Tibial nerve (tissue), 4 donors: ENCODE measurements around the gene GTSF1L.

Experiments used
- CTCF ChIP-seq, 5 experiments: fragments of 200-600 bp in 3 of 5; fragments of 450-650 bp in 2 of 5; sonication (generic) in 3 of 5; IDR thresholded peaks; one replicate each; pipeline ENCODE4 v1.5.1; 2016 to 2019; ENCODE audit warnings: antibody characterized with exemption in 5 of 5, mild to moderate bottlenecking in 3 of 5, moderate library complexity in 2 of 5
- EP300 ChIP-seq, 2 donors: sonication (generic); formaldehyde crosslinking; IDR thresholded peaks; one replicate each; pipeline ENCODE4 v1.6.1; 2017; ENCODE audit warnings: antibody characterized with exemption in 2 of 2, mild to moderate bottlenecking in 1 of 2
- POLR2A ChIP-seq, 2 donors: fragments of 450-650 bp; IDR thresholded peaks; one replicate each; pipeline ENCODE4 v1.6.1; 2017; ENCODE audit warnings: antibody characterized with exemption in 2 of 2, mild to moderate bottlenecking in 2 of 2, moderate library complexity in 2 of 2

GRCh38 chr20:43700627-43701026, 26.2 kb downstream of the GTSF1L start:
- TF ChIP-seq CTCF (IDR thresholded peaks at IDR 0.05) (no peak), POLR2A (IDR thresholded peaks at IDR 0.05) (no peak), EP300 (IDR thresholded peaks at IDR 0.05) (no peak)
